ENCODE results near the gene PEF1. TPM values are rescaled to one million over a fixed set of nuclear protein-coding genes. Genes with fewer than 3 reads are reported as not detected.

The PEF1 gene
- total RNA-seq, 1 experiment from 2014 or later: 88.4 TPM

- Histone ChIP-seq H3K4me1 (ENCODE audit: insufficient read depth, low read length) (no peaks in the 10 kb centered on the region), H3K79me2 (ENCODE audit: low read length) (no peaks in the 10 kb centered on the region), H3K27ac (ENCODE audit: low read length) (no peak overlapping the region), H3K4me2 (ENCODE audit: low read length) (no peak overlapping the region), H3K9ac (ENCODE audit: low read length) (no peak overlapping the region), H4K20me1 (ENCODE audit: low read length) (no peaks in the 10 kb centered on the region), H3F3A (ENCODE audit: low read length, unreplicated experiment) (no peaks in the 10 kb centered on the region), H3K27me3 (ENCODE audit: low read length) (no peaks in the 10 kb centered on the region), H3K9me3 (ENCODE audit: low read length) (no peaks in the 10 kb centered on the region), H3K36me3 (ENCODE audit: low read depth, low read length) (no peaks in the 10 kb centered on the region), H3K9me2 (replicated peaks; ENCODE audit: low read length) (no peaks in the 10 kb centered on the region), H2AFZ (ENCODE audit: low read length) (no peak overlapping the region), H3K4me3 (ENCODE audit: low read length) (no peak overlapping the region)
- intact Hi-C loops (cut with micrococcal nuclease): no loop called here
- ATAC-seq (no peak), DNase-seq (no peak)
- ChIA-PET CTCF (no interaction called here), POLR2A (ENCODE audit: unreplicated experiment) (no interaction called here)
- TF ChIP-seq, protein P1, sequence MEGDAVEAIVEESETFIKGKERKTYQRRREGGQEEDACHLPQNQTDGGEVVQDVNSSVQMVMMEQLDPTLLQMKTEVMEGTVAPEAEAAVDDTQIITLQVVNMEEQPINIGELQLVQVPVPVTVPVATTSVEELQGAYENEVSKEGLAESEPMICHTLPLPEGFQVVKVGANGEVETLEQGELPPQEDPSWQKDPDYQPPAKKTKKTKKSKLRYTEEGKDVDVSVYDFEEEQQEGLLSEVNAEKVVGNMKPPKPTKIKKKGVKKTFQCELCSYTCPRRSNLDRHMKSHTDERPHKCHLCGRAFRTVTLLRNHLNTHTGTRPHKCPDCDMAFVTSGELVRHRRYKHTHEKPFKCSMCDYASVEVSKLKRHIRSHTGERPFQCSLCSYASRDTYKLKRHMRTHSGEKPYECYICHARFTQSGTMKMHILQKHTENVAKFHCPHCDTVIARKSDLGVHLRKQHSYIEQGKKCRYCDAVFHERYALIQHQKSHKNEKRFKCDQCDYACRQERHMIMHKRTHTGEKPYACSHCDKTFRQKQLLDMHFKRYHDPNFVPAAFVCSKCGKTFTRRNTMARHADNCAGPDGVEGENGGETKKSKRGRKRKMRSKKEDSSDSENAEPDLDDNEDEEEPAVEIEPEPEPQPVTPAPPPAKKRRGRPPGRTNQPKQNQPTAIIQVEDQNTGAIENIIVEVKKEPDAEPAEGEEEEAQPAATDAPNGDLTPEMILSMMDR (conservative IDR thresholded peaks at IDR 0.05; ENCODE audit: low read depth, low read length): no peak
- TF ChIP-seq EZH2 (IDR thresholded peaks at IDR 0.05; ENCODE audit: low read length, unreplicated experiment) (no peak), EZH2phosphoT487 (IDR thresholded peaks at IDR 0.05; ENCODE audit: borderline replicate concordance, low read length) (no peak)
- no TSS peak for BruUV-seq (replicated peaks)
Observed at GRCh38 chr1:31609514-31610118, 35.1 kb downstream of the PEF1 start.

DNA sequence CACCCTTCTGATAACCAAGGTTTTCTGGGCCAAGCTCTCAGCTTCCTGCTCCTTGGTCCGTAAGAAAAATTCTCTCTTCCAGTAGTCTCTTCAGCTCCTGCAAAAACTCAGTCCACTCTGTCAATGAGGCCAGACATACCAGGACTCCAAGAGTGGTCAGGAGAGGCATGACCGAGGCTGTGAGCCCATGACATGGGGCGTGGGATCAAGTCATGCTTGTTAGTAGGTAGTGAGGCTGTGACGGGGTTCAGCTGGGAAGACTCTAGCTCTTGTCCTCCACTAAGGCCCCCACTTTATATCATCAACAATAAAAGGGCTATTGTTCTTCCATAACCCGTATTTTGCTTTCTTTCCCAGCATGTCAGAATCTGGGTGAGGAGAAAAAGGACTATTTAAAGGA is 37.3 kb downstream of the PEF1 start:
- Histone ChIP-seq H2AFZ (ENCODE audit: low read length) (no peak overlapping the region), H3K9ac (ENCODE audit: low read length) (no peak overlapping the region), H4K20me1 (ENCODE audit: low read length) (no peaks in the 10 kb centered on the region), H3K9me2 (replicated peaks; ENCODE audit: low read length) (no peaks in the 10 kb centered on the region), H3K9me3 (ENCODE audit: low read length) (no peaks in the 10 kb centered on the region), H3F3A (ENCODE audit: low read length, unreplicated experiment) (no peaks in the 10 kb centered on the region), H3K27ac (ENCODE audit: low read length) (no peak overlapping the region), H3K79me2 (ENCODE audit: low read length) (no peaks in the 10 kb centered on the region), H3K4me2 (ENCODE audit: low read length) (no peak overlapping the region), H3K36me3 (ENCODE audit: low read depth, low read length) (no peaks in the 10 kb centered on the region), H3K4me3 (ENCODE audit: low read length) (no peak overlapping the region), H3K4me1 (ENCODE audit: insufficient read depth, low read length) (no peaks in the 10 kb centered on the region), H3K27me3 (ENCODE audit: low read length) (no peaks in the 10 kb centered on the region)
- CTCF ChIA-PET: interaction anchor here (0.7 kb wide), 1 partner anchor 9 kb away, joined by 10 read pairs; no protein-coding TSS in a partner anchor
- intact Hi-C loops (cut with micrococcal nuclease): no loop called here
- no peak for ATAC-seq
- no TSS peak for BruUV-seq (replicated peaks)
- TF ChIP-seq EZH2 (IDR thresholded peaks at IDR 0.05; ENCODE audit: low read length, unreplicated experiment) (no peak), EZH2phosphoT487 (IDR thresholded peaks at IDR 0.05; ENCODE audit: borderline replicate concordance, low read length) (no peak)
- TF ChIP-seq, protein P1 (conservative IDR thresholded peaks at IDR 0.05; ENCODE audit: low read depth, low read length): no peak
- POLR2A ChIA-PET (ENCODE audit: unreplicated experiment): no interaction called here
- no peak for DNase-seq

GRCh38 chr1:31605908-31606427 is 38.7 kb downstream of the PEF1 start:
- H3F3A ChIP-seq (ENCODE audit: low read length, unreplicated experiment): no peaks in the 10 kb centered on the region
- TF ChIP-seq EZH2 (IDR thresholded peaks at IDR 0.05; ENCODE audit: low read length, unreplicated experiment): no peak
- TF ChIP-seq EZH2phosphoT487 (IDR thresholded peaks at IDR 0.05; ENCODE audit: borderline replicate concordance, low read length): no peak
- TF ChIP-seq, protein P1 (conservative IDR thresholded peaks at IDR 0.05; ENCODE audit: low read depth, low read length): no peak
- no peaks in the 10 kb centered on the region for H3K36me3 ChIP-seq (ENCODE audit: low read depth, low read length)
- no peaks in the 10 kb centered on the region for H4K20me1 ChIP-seq (ENCODE audit: low read length)
- H3K27me3 ChIP-seq (ENCODE audit: low read length): no peaks in the 10 kb centered on the region
- H3K9ac ChIP-seq (ENCODE audit: low read length): no peak overlapping the region
- CTCF ChIA-PET: no interaction called here
- no peak overlapping the region for H3K4me3 ChIP-seq (ENCODE audit: low read length)
- no peaks in the 10 kb centered on the region for H3K9me3 ChIP-seq (ENCODE audit: low read length)
- POLR2A ChIA-PET (ENCODE audit: unreplicated experiment): no interaction called here
- BruUV-seq (replicated peaks): no TSS peak
- intact Hi-C loops (cut with micrococcal nuclease): no loop called here
- H3K9me2 ChIP-seq (replicated peaks; ENCODE audit: low read length): no peaks in the 10 kb centered on the region
- no peak overlapping the region for H2AFZ ChIP-seq (ENCODE audit: low read length)
- DNase-seq (no peak), ATAC-seq (no peak)
- no peak overlapping the region for H3K27ac ChIP-seq (ENCODE audit: low read length)
- H3K4me2 ChIP-seq (ENCODE audit: low read length): no peak overlapping the region
- no peaks in the 10 kb centered on the region for H3K4me1 ChIP-seq (ENCODE audit: insufficient read depth, low read length)
- H3K79me2 ChIP-seq (ENCODE audit: low read length): no peaks in the 10 kb centered on the region
